Keratinocyte (primary cell): ENCODE results near the gene PRKAR1B.

ENCODE experiments used
- CTCF ChIP-seq, 3 experiments: IDR thresholded peaks in 1 of 3; conservative IDR thresholded peaks in 1 of 3; optimal IDR thresholded peaks in 1 of 3; 2 replicates in 2 of 3; 3 replicates in 1 of 3; pipeline versions ENCODE3 to v1.5.1; 2011; ENCODE audit warnings: low read length in 3 of 3, mild to moderate bottlenecking in 3 of 3, moderate library complexity in 2 of 3, control low read depth in 1 of 3, inconsistent platforms in 1 of 3; ENCODE audit not compliant: insufficient read depth in 2 of 3; ENCODE audit errors: extremely low read depth in 1 of 3
- EZH2 ChIP-seq: IDR thresholded peaks from one replicate; pipeline ENCODE4 v1.6.1; 2012; ENCODE audit warnings: inconsistent platforms, mild to moderate bottlenecking, low read length, moderate library complexity

- TF ChIP-seq CTCF (optimal IDR thresholded peaks at IDR 0.05 in 1 of 3, IDR thresholded peaks at IDR 0.05 in 1 of 3, conservative IDR thresholded peaks at IDR 0.05 in 1 of 3; ENCODE audit: extremely low read depth in 1 of 3, insufficient read depth in 2 of 3, low read length in 3 of 3) (no peak), EZH2 (no peak)
These were observed 200.5 kb downstream of the PRKAR1B start for GRCh38 chr7:526460-527034.
